B cell (primary cell): ENCODE results near the gene WARS2.

ENCODE experiments used
- CTCF ChIP-seq: fragments of 200-600 bp; IDR thresholded peaks from one replicate; pipeline ENCODE4 v1.8.0; 2022; ENCODE audit warnings: antibody characterized with exemption, mild to moderate bottlenecking
- EZH2 ChIP-seq: IDR thresholded peaks from 2 replicates; pipeline ENCODE4 v1.6.1; 2012; ENCODE audit warnings: borderline replicate concordance, low read depth, mild to moderate bottlenecking, moderate library complexity, low read length; ENCODE audit not compliant: insufficient read depth, poor library complexity, severe bottlenecking

- no peak for TF ChIP-seq CTCF
- no peak for TF ChIP-seq EZH2
These were observed 133.8 kb downstream of the WARS2 start for GRCh38 chr1:119006406-119007279.
